Transverse colon (tissue), 4 donors: ENCODE results near the gene GAS7. TPM values are rescaled to one million over a fixed set of nuclear protein-coding genes. Genes with fewer than 3 reads are reported as not detected.
"Not testable (repeated sequence)": the region's sequence is repeated elsewhere in the genome, so short reads cannot be mapped to it uniquely, and the experiment has no call there.

ENCODE experiments used
- DNase-seq: peaks from one replicate; pipeline ENCODE4 v3.0.0-alpha.2; 2019
- H3K27ac ChIP-seq, 4 donors: fragments of 200-600 bp; sonication (generic); 2 replicates each; pipeline ENCODE4 v1.5.1; 2016 to 2018; ENCODE audit warnings: inconsistent platforms in 4 of 4
- H3K27me3 ChIP-seq: fragments of 200-600 bp; sonication (generic); 2 replicates; pipeline ENCODE4 v1.5.1; 2017; ENCODE audit warnings: inconsistent platforms
- H3K36me3 ChIP-seq, 4 donors: fragments of 200-600 bp; sonication (generic); 2 replicates each; pipeline ENCODE4 v1.5.1; 2017 to 2019; ENCODE audit warnings: inconsistent platforms in 4 of 4
- H3K4me1 ChIP-seq, 4 donors: fragments of 200-600 bp; sonication (generic); 2 replicates each; pipeline ENCODE4 v1.5.1; 2017 to 2020; ENCODE audit warnings: inconsistent platforms in 4 of 4
- H3K4me3 ChIP-seq, 4 donors: fragments of 200-600 bp; sonication (generic); 1 replicate in 1 of 4; 2 replicates in 3 of 4; pipeline versions ENCODE4 v1.5.1 to v1.6.1; 2017 to 2019; ENCODE audit warnings: inconsistent platforms in 4 of 4
- H3K9me3 ChIP-seq, 2 donors: fragments of 200-600 bp; sonication (generic); 2 replicates each; pipeline ENCODE4 v1.5.1; 2017 to 2019; ENCODE audit warnings: inconsistent platforms in 2 of 2
- CTCF ChIP-seq, 5 experiments: fragments of 200-600 bp in 3 of 5; fragments of 450-650 bp in 2 of 5; sonication (generic) in 3 of 5; IDR thresholded peaks; 1 replicate in 2 of 5; 2 replicates in 3 of 5; pipeline ENCODE4 v1.5.1; 2016 to 2017; ENCODE audit warnings: antibody characterized with exemption in 5 of 5, inconsistent platforms in 3 of 5, mild to moderate bottlenecking in 2 of 5, moderate library complexity in 1 of 5
- EP300 ChIP-seq: sonication (generic); formaldehyde crosslinking; IDR thresholded peaks from one replicate; pipeline ENCODE4 v1.6.1; 2017; ENCODE audit warnings: antibody characterized with exemption, low read depth
- POLR2A ChIP-seq: fragments of 450-650 bp; IDR thresholded peaks from one replicate; pipeline ENCODE4 v1.6.1; 2016; ENCODE audit warnings: antibody characterized with exemption, mild to moderate bottlenecking, moderate library complexity
- POLR2AphosphoS5 ChIP-seq, 3 donors: sonication (generic); formaldehyde crosslinking; IDR thresholded peaks; one replicate each; pipeline ENCODE4 v1.6.1; 2016; ENCODE audit warnings: antibody characterized with exemption in 3 of 3
- WGBS, 2 donors: methylation state at CpG; one replicate each; pipeline ENCODE4 v1.1.5; 2018; ENCODE audit warnings: low coverage in 1 of 2; 5-methylcytosine and 5-hydroxymethylcytosine counted together
- in situ Hi-C, 4 donors: fragments of 200-750 bp; cut with MboI; loops; one replicate each; pipeline versions ENCODE4 v1.15.0 to v1.15.1; 2017; ENCODE audit warnings: low sequenced_read_pairs in 3 of 4, low pct_ligation_motif_present in 1 of 4, low pct_unique_long_range_greater_than_20kb in 1 of 4
- intact Hi-C: fragments of 100-400 bp; cut with DNase I; formaldehyde crosslinking; loops from one replicate; pipeline ENCODE4 v1.15.1; 2023; ENCODE audit warnings: low total_unique reads
- total RNA-seq, 4 donors: library from RNA; depleted of rRNA; stranded (reverse); fragments of >200 nt; gene quantifications; one replicate each; pipeline ENCODE4 v1.1.0, GENCODE V29; 2016

The GAS7 gene
- total RNA-seq, 4 donors from 2014 or later = 9.2 to 59.1 (median 15.2) TPM

GRCh38 chr17:10103712-10104111 is 94.7 kb downstream of the GAS7 start:
- in situ Hi-C loops = no loop called here
- H3K36me3 ChIP-seq = no peaks in the 10 kb centered on the region
- no peak for DNase-seq
- H3K27ac ChIP-seq = no peak overlapping the region
- intact Hi-C loops = no loop called here
- H3K4me1 ChIP-seq = peaks cover 0 to 15% (median 5%) of the 10 kb centered on the region in 4 donors
- 89 to 90% methylated on average over 3 of the region's 3 CpGs for WGBS, 2 donors
- no peaks in the 10 kb centered on the region for H3K27me3 ChIP-seq
- TF ChIP-seq POLR2A (no peak), CTCF (IDR thresholded peaks at IDR 0.05) (no peak), POLR2AphosphoS5 (IDR thresholded peaks at IDR 0.05) (no peak), EP300 (no peak)
- no peak overlapping the region for H3K4me3 ChIP-seq
- H3K9me3 ChIP-seq = no peaks in the 10 kb centered on the region

GRCh38 chr17:10102817-10103216 is 95.6 kb downstream of the GAS7 start:
- DNase-seq = no peak
- 80% methylated on average over 8 of the region's 8 CpGs; no CpG with 5 or more reads in 1 of the 2 donors for WGBS, 2 donors
- Histone ChIP-seq H3K4me3 (no peak overlapping the region), H3K27ac (no peak overlapping the region), H3K36me3 (no peaks in the 10 kb centered on the region), H3K4me1 (peaks cover 0 to 15% (median 3%) of the 10 kb centered on the region in 4 donors), H3K27me3 (no peaks in the 10 kb centered on the region), H3K9me3 (no peaks in the 10 kb centered on the region)
- TF ChIP-seq POLR2AphosphoS5 (IDR thresholded peaks at IDR 0.05) (no peak), POLR2A (no peak), EP300 (no peak), CTCF (IDR thresholded peaks at IDR 0.05) (no peak)
- in situ Hi-C loops (no loop called here), intact Hi-C loops (no loop called here)

GRCh38 chr17:10099051-10099571 is 99.3 kb downstream of the GAS7 start:
- Histone ChIP-seq H3K36me3 (no peaks in the 10 kb centered on the region), H3K4me1 (no peaks in the 10 kb centered on the region), H3K27me3 (no peaks in the 10 kb centered on the region), H3K4me3 (no peak overlapping the region), H3K27ac (peak overlapping the region; percentile 1 to 48 (median 32)), H3K9me3 (no peaks in the 10 kb centered on the region)
- in situ Hi-C loops = no loop called here
- DNase-seq = no peak
- WGBS, 2 donors = 79 to 98% methylated on average over 5 to 8 of the region's 8 CpGs
- intact Hi-C loops = no loop called here
- TF ChIP-seq POLR2AphosphoS5 (IDR thresholded peaks at IDR 0.05) (no peak), POLR2A (no peak)

GRCh38 chr17:10096596-10096995 is 101.8 kb downstream of the GAS7 start:
- no peak overlapping the region for H3K27ac ChIP-seq
- H3K4me1 ChIP-seq = no peaks in the 10 kb centered on the region
- no peak overlapping the region for H3K4me3 ChIP-seq
- intact Hi-C loops (no loop called here), in situ Hi-C loops (no loop called here)
- H3K9me3 ChIP-seq = no peaks in the 10 kb centered on the region
- 88 to 92% methylated on average over 5 to 8 of the region's 8 CpGs for WGBS, 2 donors
- no peak for TF ChIP-seq CTCF (IDR thresholded peaks at IDR 0.05)
- TF ChIP-seq POLR2A = no peak
- H3K36me3 ChIP-seq = no peaks in the 10 kb centered on the region
- no peak for DNase-seq
- no peaks in the 10 kb centered on the region for H3K27me3 ChIP-seq

GRCh38 chr17:10095295-10095694 is 103.1 kb downstream of the GAS7 start:
- DNase-seq = peak; percentile 29
- H3K27me3 ChIP-seq, in situ Hi-C loops, intact Hi-C loops, H3K36me3 ChIP-seq, H3K4me3 ChIP-seq, H3K4me1 ChIP-seq, H3K9me3 ChIP-seq: not testable (repeated sequence)
- WGBS, 2 donors = 38 to 42% methylated on average over 4 to 8 of the region's 8 CpGs
- peak in 2 of 3 donors; percentile 6 to 42 for TF ChIP-seq POLR2AphosphoS5 (IDR thresholded peaks at IDR 0.05)
- peak overlapping the region; percentile 32 to 57 (median 48) for H3K27ac ChIP-seq
